Measurements from ENCODE around the gene TSC22D2.

The TSC22D2 gene

GRCh38 chr3:150404023-150404422, 4.1 kb upstream of the TSC22D2 start:
- no peaks in the 10 kb centered on the region for H3K36me3 ChIP-seq (replicated peaks; ENCODE audit: insufficient read depth, low read length)
- H3K9me3 ChIP-seq (replicated peaks; ENCODE audit: insufficient read depth, low read length): no peaks in the 10 kb centered on the region
- no peak for DNase-seq
- no peak for TF ChIP-seq EZH2 (optimal IDR thresholded peaks at IDR 0.05; ENCODE audit: low read depth, low read length)
- TF ChIP-seq EZH2phosphoT487 (IDR thresholded peaks at IDR 0.05; ENCODE audit: low read length): no peak
- no peak for TF ChIP-seq CTCF (IDR thresholded peaks at IDR 0.05; ENCODE audit: low read length)
- H3K79me2 ChIP-seq (ENCODE audit: low read length): no peaks in the 10 kb centered on the region; the same call in 1 of the 2 replicates
- peaks cover 14% of the 10 kb centered on the region for H3F3A ChIP-seq (ENCODE audit: insufficient read depth, low read length)
- no peak overlapping the region for H3K4me2 ChIP-seq (ENCODE audit: low read depth, low read length)
- no peak overlapping the region for H3K9ac ChIP-seq (ENCODE audit: low read length)
- H3K27ac ChIP-seq (ENCODE audit: low read length): no peak overlapping the region
- H2AFZ ChIP-seq (ENCODE audit: low read length): no peak overlapping the region
- H4K20me1 ChIP-seq (ENCODE audit: insufficient read depth, low read length): no peaks in the 10 kb centered on the region
- no peak overlapping the region for H3K4me3 ChIP-seq (ENCODE audit: low read length)
- no peaks in the 10 kb centered on the region for H3K4me1 ChIP-seq (ENCODE audit: low read length)
- H3K9me2 ChIP-seq (replicated peaks; ENCODE audit: insufficient read depth, low read length): no peaks in the 10 kb centered on the region
- H3K27me3 ChIP-seq (replicated peaks; ENCODE audit: insufficient read depth, low read length): no peaks in the 10 kb centered on the region

GRCh38 chr3:150407051-150407807, 869 bp upstream of the TSC22D2 start:
- H3K79me2 ChIP-seq (ENCODE audit: low read length): peaks cover 32% of the 10 kb centered on the region
- no peaks in the 10 kb centered on the region for H3K36me3 ChIP-seq (replicated peaks; ENCODE audit: insufficient read depth, low read length)
- H2AFZ ChIP-seq (ENCODE audit: low read length): peak overlapping the region; percentile 59
- H3K27me3 ChIP-seq (replicated peaks; ENCODE audit: insufficient read depth, low read length): no peaks in the 10 kb centered on the region
- peaks cover 30% of the 10 kb centered on the region for H3F3A ChIP-seq (ENCODE audit: insufficient read depth, low read length)
- no peaks in the 10 kb centered on the region for H3K9me2 ChIP-seq (replicated peaks; ENCODE audit: insufficient read depth, low read length)
- peak overlapping the region; percentile 93 for H3K27ac ChIP-seq (ENCODE audit: low read length)
- peak overlapping the region; percentile 60 for H3K4me3 ChIP-seq (ENCODE audit: low read length)
- H3K9ac ChIP-seq (ENCODE audit: low read length): peak overlapping the region; percentile 83
- H4K20me1 ChIP-seq (ENCODE audit: insufficient read depth, low read length): peaks cover 5% of the 10 kb centered on the region
- H3K4me1 ChIP-seq (ENCODE audit: low read length): no peaks in the 10 kb centered on the region
- TF ChIP-seq EZH2phosphoT487 (IDR thresholded peaks at IDR 0.05; ENCODE audit: low read length) (no peak), EZH2 (optimal IDR thresholded peaks at IDR 0.05; ENCODE audit: low read depth, low read length) (no peak), CTCF (IDR thresholded peaks at IDR 0.05; ENCODE audit: low read length) (no peak)
- DNase-seq: peak; percentile 17
- no peaks in the 10 kb centered on the region for H3K9me3 ChIP-seq (replicated peaks; ENCODE audit: insufficient read depth, low read length)
- peak overlapping the region; percentile 85 for H3K4me2 ChIP-seq (ENCODE audit: low read depth, low read length)

GRCh38 chr3:150407808-150408220, 284 bp upstream of the TSC22D2 start:
- no peak for TF ChIP-seq CTCF (IDR thresholded peaks at IDR 0.05; ENCODE audit: low read length)
- TF ChIP-seq EZH2phosphoT487 (IDR thresholded peaks at IDR 0.05; ENCODE audit: low read length): no peak
- no peak for TF ChIP-seq EZH2 (optimal IDR thresholded peaks at IDR 0.05; ENCODE audit: low read depth, low read length)
- no peaks in the 10 kb centered on the region; the same call in 1 of the 2 replicates for H3K4me1 ChIP-seq (ENCODE audit: low read length)
- DNase-seq: no peak
- H3K9ac ChIP-seq (ENCODE audit: low read length): peak overlapping the region; percentile 83
- no peaks in the 10 kb centered on the region for H3K36me3 ChIP-seq (replicated peaks; ENCODE audit: insufficient read depth, low read length)
- peak overlapping the region; percentile 85 for H3K4me2 ChIP-seq (ENCODE audit: low read depth, low read length)
- no peaks in the 10 kb centered on the region for H3K9me2 ChIP-seq (replicated peaks; ENCODE audit: insufficient read depth, low read length)
- peaks cover 38% of the 10 kb centered on the region for H3K79me2 ChIP-seq (ENCODE audit: low read length)
- peak overlapping the region; percentile 59 for H2AFZ ChIP-seq (ENCODE audit: low read length)
- no peaks in the 10 kb centered on the region for H3K9me3 ChIP-seq (replicated peaks; ENCODE audit: insufficient read depth, low read length)
- no peaks in the 10 kb centered on the region for H3K27me3 ChIP-seq (replicated peaks; ENCODE audit: insufficient read depth, low read length)
- peaks cover 6% of the 10 kb centered on the region for H4K20me1 ChIP-seq (ENCODE audit: insufficient read depth, low read length)
- H3K27ac ChIP-seq (ENCODE audit: low read length): peak overlapping the region; percentile 93
- H3F3A ChIP-seq (ENCODE audit: insufficient read depth, low read length): peaks cover 32% of the 10 kb centered on the region
- peak overlapping the region; percentile 60 for H3K4me3 ChIP-seq (ENCODE audit: low read length)

Measured in MM.1S (cell line).